ENCODE results near the gene MAPKBP1. TPM values are rescaled to one million over a fixed set of nuclear protein-coding genes. Genes with fewer than 3 reads are reported as not detected.

MAPKBP1 gene
- total RNA-seq, 4 donors from 2014 or later, result 4.2 to 8.4 (median 5.4) TPM

- in situ Hi-C loops (cut with MboI; ENCODE audit: low sequenced_read_pairs in 4 of 4) (no loop called here), intact Hi-C loops (cut with DNase I; ENCODE audit: low total_unique reads) (loop anchor here (2.0 kb wide), 4 partner anchors 15 to 543 kb away; partner anchors contain the start of gene EHD4)
- ATAC-seq (no peak), DNase-seq (no peak)
- no peaks in the 10 kb centered on the region for H3K9me3 ChIP-seq
- no peaks in the 10 kb centered on the region for H3K27me3 ChIP-seq
- TF ChIP-seq, protein P1, sequence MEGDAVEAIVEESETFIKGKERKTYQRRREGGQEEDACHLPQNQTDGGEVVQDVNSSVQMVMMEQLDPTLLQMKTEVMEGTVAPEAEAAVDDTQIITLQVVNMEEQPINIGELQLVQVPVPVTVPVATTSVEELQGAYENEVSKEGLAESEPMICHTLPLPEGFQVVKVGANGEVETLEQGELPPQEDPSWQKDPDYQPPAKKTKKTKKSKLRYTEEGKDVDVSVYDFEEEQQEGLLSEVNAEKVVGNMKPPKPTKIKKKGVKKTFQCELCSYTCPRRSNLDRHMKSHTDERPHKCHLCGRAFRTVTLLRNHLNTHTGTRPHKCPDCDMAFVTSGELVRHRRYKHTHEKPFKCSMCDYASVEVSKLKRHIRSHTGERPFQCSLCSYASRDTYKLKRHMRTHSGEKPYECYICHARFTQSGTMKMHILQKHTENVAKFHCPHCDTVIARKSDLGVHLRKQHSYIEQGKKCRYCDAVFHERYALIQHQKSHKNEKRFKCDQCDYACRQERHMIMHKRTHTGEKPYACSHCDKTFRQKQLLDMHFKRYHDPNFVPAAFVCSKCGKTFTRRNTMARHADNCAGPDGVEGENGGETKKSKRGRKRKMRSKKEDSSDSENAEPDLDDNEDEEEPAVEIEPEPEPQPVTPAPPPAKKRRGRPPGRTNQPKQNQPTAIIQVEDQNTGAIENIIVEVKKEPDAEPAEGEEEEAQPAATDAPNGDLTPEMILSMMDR (IDR thresholded peaks at IDR 0.05 in 4 of 5, conservative IDR thresholded peaks at IDR 0.05 in 1 of 5), result no peak
- TF ChIP-seq POLR2A (IDR thresholded peaks at IDR 0.05), result no peak
- H3K4me1 ChIP-seq, result peaks cover 40 to 46% of the 10 kb centered on the region in 2 donors
- peak overlapping the region; percentile 71 to 91 (median 83) for H3K4me3 ChIP-seq
- peak overlapping the region in 3 of 4 donors; percentile 83 to 87 (median 86) for H3K27ac ChIP-seq
- H3K36me3 ChIP-seq, result no peaks in the 10 kb centered on the region
Observed at GRCh38 chr15:41775651-41776050, 1.4 kb downstream of the MAPKBP1 start.

DNA sequence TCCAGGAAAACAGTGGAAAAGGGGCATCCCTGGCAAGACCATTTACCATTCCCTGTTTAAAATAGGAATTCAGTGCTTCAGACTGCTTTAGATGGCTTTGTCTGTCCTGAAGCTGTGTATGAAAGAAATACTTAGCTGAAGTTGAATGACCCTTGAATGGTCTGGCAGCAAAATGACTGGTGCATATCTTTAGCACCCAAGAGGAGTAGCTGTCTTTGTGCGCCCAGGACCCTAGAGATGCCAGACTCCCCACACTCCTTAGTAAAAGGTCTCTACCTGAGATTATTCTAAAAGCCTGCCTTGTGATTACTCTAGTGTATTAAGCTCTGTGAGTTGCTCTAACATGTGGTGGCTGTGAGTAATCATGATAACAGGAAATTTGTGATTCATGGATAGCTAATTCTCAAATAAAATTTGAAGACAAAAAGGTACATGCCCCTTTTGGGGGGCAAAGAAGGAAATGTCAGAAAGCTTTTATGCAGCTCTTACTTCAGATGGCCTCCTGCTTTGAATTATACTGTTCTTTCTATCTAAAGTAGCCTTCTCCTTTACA lies 3.2 kb downstream of the MAPKBP1 start:
- peaks cover 41 to 46% of the 10 kb centered on the region in 2 donors for H3K4me1 ChIP-seq
- H3K27me3 ChIP-seq, result no peaks in the 10 kb centered on the region
- in situ Hi-C loops (cut with MboI; ENCODE audit: low sequenced_read_pairs in 4 of 4), result no loop called here
- no peak overlapping the region for H3K27ac ChIP-seq
- no peak overlapping the region for H3K4me3 ChIP-seq
- DNase-seq, result no peak
- H3K9me3 ChIP-seq, result no peaks in the 10 kb centered on the region
- TF ChIP-seq POLR2A (IDR thresholded peaks at IDR 0.05), result no peak
- TF ChIP-seq, protein P1 (IDR thresholded peaks at IDR 0.05 in 4 of 5, conservative IDR thresholded peaks at IDR 0.05 in 1 of 5), result no peak
- intact Hi-C loops (cut with DNase I; ENCODE audit: low total_unique reads), result no loop called here
- ATAC-seq, result no peak
- no peaks in the 10 kb centered on the region for H3K36me3 ChIP-seq

DNA sequence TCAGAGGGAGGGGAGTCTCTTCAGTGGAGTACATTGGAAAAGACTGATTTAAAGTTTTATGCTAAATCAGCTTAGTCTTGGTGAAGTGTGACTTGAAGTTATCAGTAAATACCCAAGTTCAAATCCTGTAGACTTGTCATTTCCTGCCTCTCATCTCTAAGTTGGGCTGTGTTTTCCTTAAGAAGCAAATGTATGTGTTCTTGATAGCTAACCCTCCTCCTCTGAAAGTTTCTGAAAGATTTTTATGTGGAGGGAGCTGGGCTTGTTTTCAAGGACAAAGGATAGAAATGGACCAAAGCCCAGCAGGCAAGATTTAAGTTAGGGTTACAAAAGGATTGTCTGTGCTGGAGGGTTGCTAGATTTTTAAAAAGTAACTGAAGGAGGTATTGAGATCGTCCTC lies 4.2 kb downstream of the MAPKBP1 start:
- no peak overlapping the region for H3K4me3 ChIP-seq
- intact Hi-C loops (cut with DNase I; ENCODE audit: low total_unique reads), result no loop called here
- no peak for ATAC-seq
- no peak for DNase-seq
- H3K27ac ChIP-seq, result peak overlapping the region in 1 of 4 donors; percentile 68
- no peaks in the 10 kb centered on the region for H3K9me3 ChIP-seq
- in situ Hi-C loops (cut with MboI; ENCODE audit: low sequenced_read_pairs in 4 of 4), result no loop called here
- no peaks in the 10 kb centered on the region for H3K27me3 ChIP-seq
- H3K36me3 ChIP-seq, result no peaks in the 10 kb centered on the region
- no peak for TF ChIP-seq POLR2A (IDR thresholded peaks at IDR 0.05)
- TF ChIP-seq, protein P1 (IDR thresholded peaks at IDR 0.05 in 4 of 5, conservative IDR thresholded peaks at IDR 0.05 in 1 of 5), result no peak
- peaks cover 34 to 37% of the 10 kb centered on the region in 2 donors for H3K4me1 ChIP-seq

GRCh38 chr15:41779662-41780157 lies 5.4 kb downstream of the MAPKBP1 start:
- H3K27ac ChIP-seq, result peak overlapping the region; percentile 18 to 68 (median 45)
- no peak overlapping the region for H3K4me3 ChIP-seq
- intact Hi-C loops (cut with DNase I; ENCODE audit: low total_unique reads), result no loop called here
- in situ Hi-C loops (cut with MboI; ENCODE audit: low sequenced_read_pairs in 4 of 4), result no loop called here
- peaks cover 30 to 33% of the 10 kb centered on the region in 2 donors for H3K4me1 ChIP-seq
- ATAC-seq (peak; percentile 90 to 95), DNase-seq (no peak)
- H3K36me3 ChIP-seq, result no peaks in the 10 kb centered on the region
- no peak for TF ChIP-seq POLR2A (IDR thresholded peaks at IDR 0.05)
- TF ChIP-seq, protein P1 (IDR thresholded peaks at IDR 0.05 in 4 of 5, conservative IDR thresholded peaks at IDR 0.05 in 1 of 5), result no peak
- H3K9me3 ChIP-seq, result no peaks in the 10 kb centered on the region
- no peaks in the 10 kb centered on the region for H3K27me3 ChIP-seq
